Kidney (tissue), 14 donors: Measurements from ENCODE around the gene DZIP3. TPM values are rescaled to one million over a fixed set of nuclear protein-coding genes. Genes with fewer than 3 reads are reported as not detected.

Source experiments
- DNase-seq, 5 donors: peaks; one replicate each; pipeline ENCODE4 v3.0.0-alpha.2; 2013 to 2020
- FAIRE-seq: peaks from 2 replicates; lab custom pipeline; 2012; peaks lifted over from hg19 to GRCh38; lab: Jason Lieb, UNC
- H3K27ac ChIP-seq, 2 donors: one replicate each; pipeline ENCODE4 v1.7.0; 2013; ENCODE audit warnings: low read depth in 2 of 2, low read length in 2 of 2, inconsistent platforms in 1 of 2
- H3K27me3 ChIP-seq: one replicate; pipeline ENCODE4 v1.7.1; 2013; ENCODE audit warnings: low read length, inconsistent platforms; ENCODE audit not compliant: control insufficient read depth, insufficient read depth
- H3K36me3 ChIP-seq, 3 donors: one replicate each; pipeline versions ENCODE4 v1.7.0 to v1.7.1; 2013; ENCODE audit warnings: low read length in 3 of 3, control low read depth in 1 of 3, inconsistent platforms in 1 of 3; ENCODE audit not compliant: insufficient read depth in 3 of 3, control insufficient read depth in 2 of 3
- H3K4me1 ChIP-seq, 3 donors: one replicate each; pipeline versions ENCODE4 v1.7.0 to v1.7.1; 2013; ENCODE audit warnings: low read length in 3 of 3, inconsistent platforms in 1 of 3, low read depth in 1 of 3; ENCODE audit not compliant: control insufficient read depth in 2 of 3, insufficient read depth in 2 of 3
- H3K4me3 ChIP-seq, 3 donors: one replicate each; pipeline versions ENCODE4 v1.7.0 to v1.8.1; 2013; ENCODE audit warnings: low read length in 3 of 3, control low read depth in 1 of 3, inconsistent platforms in 1 of 3
- H3K9ac ChIP-seq, 3 donors: one replicate each; pipeline versions ENCODE4 v1.7.0 to v1.7.1; 2013; ENCODE audit warnings: low read length in 3 of 3, control low read depth in 1 of 3, inconsistent platforms in 1 of 3
- H3K9me3 ChIP-seq, 3 donors: one replicate each; pipeline versions ENCODE4 v1.7.0 to v1.7.1; 2013; ENCODE audit warnings: low read length in 3 of 3, control low read depth in 1 of 3, inconsistent platforms in 1 of 3; ENCODE audit not compliant: control insufficient read depth in 2 of 3, insufficient read depth in 1 of 3
- intact Hi-C: fragments of 100-400 bp; cut with DNase I; formaldehyde crosslinking; loops from one replicate; pipeline ENCODE4 v1.11.1; 2022
- polyA plus RNA-seq: library from polyadenylated mRNA; stranded (reverse); fragments of 350-450 nt; fragmentation: Illumina TruSeq; extraction: RNeasy Lipid Tissue Mini Kit (QIAGEN cat#74804); gene quantifications from one replicate; pipeline ENCODE4 v1.2.3, GENCODE V29; 2014; ENCODE audit warnings: low read depth, low replicate concordance; ENCODE audit not compliant: insufficient read depth
- total RNA-seq: library from RNA; stranded (reverse); fragmentation: NEBNext Ultra II Directional; extraction: Animal tissue kit (Norgen Biotek cat#: 25700); gene quantifications from one replicate; pipeline ENCODE4 v1.2.1, GENCODE V29; 2021
- TF ChIP-seq, protein P1 (sequence below): IDR thresholded peaks from 3 replicates; pipeline ENCODE4 v1.5.1; 2012; ENCODE audit warnings: mild to moderate bottlenecking, moderate library complexity, borderline replicate concordance; ENCODE audit not compliant: insufficient read depth; ENCODE audit errors: extremely low read depth
- donor health status: control.
- donor health status: control.
- donor health status: control.
- donor health status: control.
- donor health status: control.
- donor health status: DM: yes; HTN: yes; CAD: no.
- donor health status: Normal renal cell carcinoma (clear cell type).

DZIP3 gene
- total and polyA plus RNA-seq, 2 donors from 2014 or later = 9.4 to 15.5 TPM

DNA sequence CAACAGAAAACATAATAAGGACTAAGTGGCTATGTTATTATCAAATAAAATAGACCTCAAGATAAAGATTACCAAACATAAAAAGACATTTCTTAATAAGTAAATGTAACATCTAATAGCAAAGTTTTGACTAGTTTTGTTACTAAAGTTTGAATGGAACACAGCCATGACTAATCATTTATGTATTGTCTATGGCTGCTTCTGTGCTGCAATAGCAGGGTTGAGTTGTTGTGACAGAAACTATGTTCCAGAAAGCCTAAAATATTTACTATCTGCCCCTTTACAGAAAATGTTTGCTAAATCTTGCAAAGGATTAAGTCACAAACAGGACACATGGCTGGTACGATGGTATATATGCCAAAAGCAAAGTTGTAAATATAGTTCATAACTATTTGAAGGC lies 41.2 kb upstream of the DZIP3 start:
- no peak for FAIRE-seq
- TF ChIP-seq, protein P1, sequence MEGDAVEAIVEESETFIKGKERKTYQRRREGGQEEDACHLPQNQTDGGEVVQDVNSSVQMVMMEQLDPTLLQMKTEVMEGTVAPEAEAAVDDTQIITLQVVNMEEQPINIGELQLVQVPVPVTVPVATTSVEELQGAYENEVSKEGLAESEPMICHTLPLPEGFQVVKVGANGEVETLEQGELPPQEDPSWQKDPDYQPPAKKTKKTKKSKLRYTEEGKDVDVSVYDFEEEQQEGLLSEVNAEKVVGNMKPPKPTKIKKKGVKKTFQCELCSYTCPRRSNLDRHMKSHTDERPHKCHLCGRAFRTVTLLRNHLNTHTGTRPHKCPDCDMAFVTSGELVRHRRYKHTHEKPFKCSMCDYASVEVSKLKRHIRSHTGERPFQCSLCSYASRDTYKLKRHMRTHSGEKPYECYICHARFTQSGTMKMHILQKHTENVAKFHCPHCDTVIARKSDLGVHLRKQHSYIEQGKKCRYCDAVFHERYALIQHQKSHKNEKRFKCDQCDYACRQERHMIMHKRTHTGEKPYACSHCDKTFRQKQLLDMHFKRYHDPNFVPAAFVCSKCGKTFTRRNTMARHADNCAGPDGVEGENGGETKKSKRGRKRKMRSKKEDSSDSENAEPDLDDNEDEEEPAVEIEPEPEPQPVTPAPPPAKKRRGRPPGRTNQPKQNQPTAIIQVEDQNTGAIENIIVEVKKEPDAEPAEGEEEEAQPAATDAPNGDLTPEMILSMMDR = no peak

DNA sequence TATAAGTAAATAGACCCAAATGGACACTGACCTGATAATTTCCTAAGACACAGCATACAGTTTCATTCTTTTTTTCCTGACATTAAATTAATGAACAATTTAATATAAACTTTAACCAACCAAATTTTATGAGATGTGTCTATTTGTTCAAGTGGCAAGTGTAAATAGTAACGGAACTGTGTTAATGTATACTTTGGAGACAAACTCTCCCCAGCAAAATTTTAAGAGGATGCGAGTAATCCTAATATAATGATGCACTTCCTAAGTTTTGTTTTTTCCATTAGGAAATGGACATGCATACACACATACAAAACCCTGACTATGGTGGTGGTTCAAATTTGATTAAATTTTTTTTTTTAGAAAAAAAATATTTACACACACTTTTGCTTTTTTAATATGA lies 40.6 kb upstream of the DZIP3 start:
- H3K9me3 ChIP-seq = no peaks in the 10 kb centered on the region
- no peak overlapping the region for H3K4me3 ChIP-seq
- H3K4me1 ChIP-seq = no peaks in the 10 kb centered on the region
- DNase-seq = no peak
- H3K27me3 ChIP-seq = no peaks in the 10 kb centered on the region
- intact Hi-C loops = no loop called here
- FAIRE-seq = peak; percentile 13
- H3K9ac ChIP-seq = no peak overlapping the region
- no peak overlapping the region for H3K27ac ChIP-seq
- H3K36me3 ChIP-seq = no peaks in the 10 kb centered on the region
- TF ChIP-seq, protein P1 = no peak

More for the DNA sequence above, 41.2 kb upstream of the DZIP3 start:
- Histone ChIP-seq H3K4me1 (no peaks in the 10 kb centered on the region), H3K9ac (no peak overlapping the region), H3K4me3 (no peak overlapping the region), H3K27ac (no peak overlapping the region), H3K36me3 (no peaks in the 10 kb centered on the region), H3K9me3 (no peaks in the 10 kb centered on the region), H3K27me3 (no peaks in the 10 kb centered on the region)
- DNase-seq = no peak
- intact Hi-C loops = no loop called here

DNA sequence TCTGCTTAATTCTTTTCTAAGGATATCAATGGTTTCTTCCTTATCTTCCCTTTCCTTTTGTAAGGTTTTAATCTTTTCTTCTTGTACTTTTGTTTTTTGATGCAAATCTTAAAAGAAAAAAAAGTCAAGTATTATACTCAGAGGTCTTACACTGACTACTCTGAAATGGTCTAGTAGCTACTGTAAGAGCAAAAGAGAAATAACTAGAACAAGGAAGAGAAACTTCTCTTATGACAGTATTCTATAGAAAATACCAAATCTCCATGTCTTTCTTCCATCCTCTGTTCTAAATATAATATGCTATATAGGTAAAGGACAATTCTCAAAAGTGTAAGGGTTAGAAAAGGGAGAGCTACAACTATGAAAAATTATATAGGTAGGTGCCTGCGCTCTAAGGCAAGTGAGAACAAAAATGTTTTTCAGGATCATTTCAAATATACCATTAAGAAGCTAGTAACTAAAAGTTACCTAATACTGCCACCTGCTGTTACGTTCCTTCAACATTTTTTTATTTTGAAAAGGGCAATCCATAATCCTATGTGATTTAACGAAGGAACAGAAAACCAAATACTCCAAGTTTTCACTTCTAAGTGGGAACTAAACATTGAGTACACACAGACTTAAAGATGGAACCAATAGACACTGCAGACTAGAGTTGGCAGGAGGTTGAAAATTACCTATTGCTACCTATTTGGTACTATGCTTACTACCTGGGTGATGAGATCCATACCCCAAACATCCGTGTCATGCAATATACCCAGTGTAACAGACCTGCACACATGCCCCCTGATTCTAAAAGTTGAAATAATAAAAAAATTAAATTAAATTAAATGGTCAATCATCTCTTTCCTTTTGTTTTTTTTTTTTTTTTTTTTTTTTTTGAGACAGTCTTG lies 37.0 kb upstream of the DZIP3 start:
- FAIRE-seq (peak; percentile 96), DNase-seq (peak in 2 of 5 donors; percentile 60 to 66)
- TF ChIP-seq, protein P1 = peak; percentile 58
- no peak overlapping the region for H3K4me3 ChIP-seq
- peaks cover 0 to 3% (median 0%) of the 10 kb centered on the region in 3 donors for H3K4me1 ChIP-seq
- H3K9me3 ChIP-seq = no peaks in the 10 kb centered on the region
- no peak overlapping the region for H3K9ac ChIP-seq
- intact Hi-C loops = no loop called here
- H3K27ac ChIP-seq = no peak overlapping the region
- H3K27me3 ChIP-seq = no peaks in the 10 kb centered on the region
- H3K36me3 ChIP-seq = no peaks in the 10 kb centered on the region
